GM21576 (cell line): ENCODE results near the gene YLPM1.

ENCODE experiments used
- ATAC-seq: cut with Tn5 transposase; IDR thresholded peaks from one replicate; pipeline ENCODE4 v1.9.1; 2021; ENCODE audit warnings: mild to moderate bottlenecking, moderate library complexity; ENCODE audit not compliant: unreplicated experiment

YLPM1 gene

GRCh38 chr14:74871819-74872218 lies 108.7 kb downstream of the YLPM1 start:
- ATAC-seq: no peak

- ATAC-seq: no peak
Measured at GRCh38 chr14:74875204-74875603, 112.1 kb downstream of the YLPM1 start.

GRCh38 chr14:74875941-74876913 lies 113.1 kb downstream of the YLPM1 start, which contains the start of gene PROX2:
Gene PROX2, minus strand, starts transcription at chr14:74876145. Its CDS starts 12,311 bp downstream, at chr14:74863834.
- ATAC-seq: no peak

- ATAC-seq: no peak
Measured at GRCh38 chr14:74879427-74880182, 116.5 kb downstream of the YLPM1 start.

DNA sequence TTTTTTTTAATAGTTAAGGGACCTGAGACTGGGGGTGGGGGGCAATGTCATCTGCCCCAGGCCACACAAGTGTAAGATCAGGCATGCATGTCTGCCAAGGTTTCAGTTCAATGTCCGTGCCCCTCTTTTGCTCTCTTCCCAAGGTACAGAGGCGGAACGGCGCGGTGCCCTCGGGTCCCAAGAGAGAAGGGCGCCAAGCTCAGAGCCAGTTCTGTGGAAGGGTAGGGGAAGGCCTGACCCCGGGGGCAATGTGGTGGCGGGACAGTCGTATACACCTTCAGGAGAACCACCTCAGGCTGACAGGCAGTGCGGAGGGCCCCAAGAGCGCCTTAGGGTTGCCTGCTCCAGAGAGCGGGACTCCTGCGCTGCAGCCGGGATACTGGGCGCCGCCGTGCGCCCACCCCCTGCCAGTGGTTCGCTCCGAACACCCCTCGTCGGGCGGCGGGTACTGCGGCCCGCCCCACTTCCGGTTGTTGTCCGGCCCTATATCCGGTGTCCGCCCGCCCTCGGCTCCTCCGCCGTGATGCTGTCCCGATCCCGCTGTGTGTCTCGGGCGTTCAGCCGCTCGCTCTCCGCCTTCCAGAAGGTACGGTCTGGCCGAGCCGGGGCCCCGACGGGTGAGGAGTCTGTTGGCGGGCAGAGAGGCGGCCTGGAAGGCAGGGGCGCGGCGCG lies 118.5 kb downstream of the YLPM1 start, which contains the start of gene DLST:
Gene DLST (plus strand): TSS at position 486 of the 672 bp plus-strand sequence. CDS start 38 bp downstream, at position 524.
- peak; percentile 82 for ATAC-seq

DNA sequence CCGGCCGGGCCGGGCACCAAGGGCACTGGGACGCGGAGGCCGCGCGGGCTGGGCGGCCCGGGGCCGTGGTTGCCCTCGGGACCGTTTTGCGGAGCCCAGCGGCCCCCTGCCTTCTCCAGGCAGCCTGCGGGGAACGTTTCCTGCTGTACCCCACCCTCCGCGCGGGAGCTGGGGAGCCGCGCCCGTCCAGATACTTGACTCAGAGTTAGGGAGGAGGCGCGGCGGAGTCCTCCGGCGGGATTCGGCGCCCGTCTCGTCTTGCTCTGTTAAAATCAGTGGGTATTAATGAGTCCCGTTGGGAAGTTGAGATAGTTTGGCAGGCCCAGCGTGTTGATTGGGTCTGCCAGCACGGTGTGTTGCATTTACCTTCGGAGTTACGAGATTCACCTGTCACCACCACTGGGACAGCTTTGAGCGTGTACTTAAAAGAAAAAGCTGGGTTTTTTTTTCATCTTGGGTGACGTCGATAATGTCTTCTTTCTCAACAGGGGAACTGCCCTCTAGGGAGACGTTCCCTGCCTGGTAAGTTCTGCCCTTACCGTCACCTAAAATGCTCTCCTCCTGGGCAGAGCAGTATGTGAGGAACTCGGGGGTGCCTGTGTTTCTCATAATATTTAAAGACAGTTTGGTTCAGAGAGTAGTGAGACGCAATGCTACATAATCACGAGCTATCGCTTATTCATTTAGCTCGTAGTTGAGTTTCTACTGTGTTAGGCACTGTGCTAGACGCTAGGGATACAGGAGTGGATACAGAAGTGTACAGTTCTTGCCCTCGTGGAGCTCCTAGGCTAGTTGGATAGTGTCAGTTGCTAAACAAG lies 119.2 kb downstream of the YLPM1 start:
- ATAC-seq: peak; percentile 34
